ENCODE results near the gene NLGN1. TPM values are rescaled to one million over a fixed set of nuclear protein-coding genes. Genes with fewer than 3 reads are reported as not detected.

The NLGN1 gene
- polyA plus RNA-seq, 1 donor from 2014 or later: 2.7 TPM

- TF ChIP-seq RAD21 (conservative IDR thresholded peaks at IDR 0.05): no peak
- no peak for TF ChIP-seq EZH2 (IDR thresholded peaks at IDR 0.05; ENCODE audit: borderline replicate concordance, insufficient read depth, low read length, poor library complexity, severe bottlenecking)
- TF ChIP-seq CTCF (IDR thresholded peaks at IDR 0.05; ENCODE audit: poor library complexity, severe bottlenecking): no peak
- TF ChIP-seq POLR2AphosphoS5 (IDR thresholded peaks at IDR 0.05): no peak
- no peak for TF ChIP-seq TAF1 (IDR thresholded peaks at IDR 0.05; ENCODE audit: low read depth)
- no peak for TF ChIP-seq REST (IDR thresholded peaks at IDR 0.05; ENCODE audit: borderline replicate concordance)
- TF ChIP-seq MXI1 (conservative IDR thresholded peaks at IDR 0.05; ENCODE audit: poor library complexity, severe bottlenecking): no peak
- no peak for TF ChIP-seq EP300 (conservative IDR thresholded peaks at IDR 0.05; ENCODE audit: poor library complexity, severe bottlenecking)
- no peak for TF ChIP-seq SMC3 (conservative IDR thresholded peaks at IDR 0.05; ENCODE audit: poor library complexity)
- Histone ChIP-seq H3K9me3 (ENCODE audit: low read length) (no peaks in the 10 kb centered on the region), H3K4me2 (ENCODE audit: low read length) (no peak overlapping the region), H3K79me2 (replicated peaks; ENCODE audit: insufficient read depth, low read length) (no peaks in the 10 kb centered on the region), H2AFZ (ENCODE audit: low read depth, low read length) (no peak overlapping the region), H3K27ac (ENCODE audit: low read length) (no peak overlapping the region), H3K27me3 (ENCODE audit: insufficient read depth, low read depth, low read length) (no peaks in the 10 kb centered on the region), H3K9ac (ENCODE audit: low read length) (no peak overlapping the region), H3K4me3 (ENCODE audit: low read length) (no peak overlapping the region), H4K20me1 (ENCODE audit: insufficient read depth) (no peaks in the 10 kb centered on the region), H3K9me2 (ENCODE audit: insufficient read depth, low read length) (no peaks in the 10 kb centered on the region), H3K36me3 (ENCODE audit: insufficient read depth, low read length) (no peaks in the 10 kb centered on the region), H3F3A (ENCODE audit: insufficient read depth, low read length, poor library complexity, severe bottlenecking) (no peaks in the 10 kb centered on the region)
Measured at GRCh38 chr3:173770796-173771573, 373.4 kb downstream of the NLGN1 start.

GRCh38 chr3:173773800-173774199, 376.3 kb downstream of the NLGN1 start:
- Histone ChIP-seq H3K79me2 (replicated peaks; ENCODE audit: insufficient read depth, low read length) (no peaks in the 10 kb centered on the region), H2AFZ (ENCODE audit: low read depth, low read length) (no peak overlapping the region), H3K36me3 (ENCODE audit: insufficient read depth, low read length) (no peaks in the 10 kb centered on the region), H3K9me3 (ENCODE audit: low read length) (no peaks in the 10 kb centered on the region), H3K9ac (ENCODE audit: low read length) (no peak overlapping the region), H4K20me1 (ENCODE audit: insufficient read depth) (no peaks in the 10 kb centered on the region), H3K4me3 (ENCODE audit: low read length) (no peak overlapping the region), H3K27me3 (ENCODE audit: insufficient read depth, low read depth, low read length) (no peaks in the 10 kb centered on the region), H3K27ac (ENCODE audit: low read length) (no peak overlapping the region), H3K9me2 (ENCODE audit: insufficient read depth, low read length) (no peaks in the 10 kb centered on the region), H3F3A (ENCODE audit: insufficient read depth, low read length, poor library complexity, severe bottlenecking) (no peaks in the 10 kb centered on the region), H3K4me2 (ENCODE audit: low read length) (no peak overlapping the region)
- TF ChIP-seq MXI1 (conservative IDR thresholded peaks at IDR 0.05; ENCODE audit: poor library complexity, severe bottlenecking): no peak
- TF ChIP-seq CTCF (IDR thresholded peaks at IDR 0.05; ENCODE audit: poor library complexity, severe bottlenecking): no peak
- TF ChIP-seq TAF1 (IDR thresholded peaks at IDR 0.05; ENCODE audit: low read depth): no peak
- TF ChIP-seq EP300 (conservative IDR thresholded peaks at IDR 0.05; ENCODE audit: poor library complexity, severe bottlenecking): no peak

Data from neural cell (in vitro differentiated cells).